Body of pancreas (tissue), 4 donors: ENCODE measurements around the gene SOD2.

Experiments used
- CTCF ChIP-seq, 7 experiments: fragments of 450-650 bp in 4 of 7; fragments of 200-600 bp in 3 of 7; sonication (generic) in 3 of 7; IDR thresholded peaks; one replicate each; pipeline ENCODE4 v1.5.1; 2016 to 2019; ENCODE audit warnings: antibody characterized with exemption in 7 of 7
- POLR2A ChIP-seq, 3 donors: fragments of 450-650 bp; IDR thresholded peaks; one replicate each; pipeline ENCODE4 v1.6.1; 2016; ENCODE audit warnings: antibody characterized with exemption in 3 of 3, mild to moderate bottlenecking in 2 of 3

- TF ChIP-seq CTCF (IDR thresholded peaks at IDR 0.05) (no peak), POLR2A (IDR thresholded peaks at IDR 0.05) (no peak)
Observed at GRCh38 chr6:159686040-159686439, 7.0 kb downstream of the SOD2 start.
